Activated gamma-delta T cell treated with anti-CD3 and anti-CD28 coated beads, Interleukin-2, amount 50 U/mL, for 16 hours (primary cell): ENCODE measurements around the gene HLCS.
"Not testable (repeated sequence)": the region's sequence is repeated elsewhere in the genome, so short reads cannot be mapped to it uniquely, and the experiment has no call there.

Source experiments
- DNase-seq: peaks from one replicate; pipeline ENCODE4 v3.0.0-alpha.2; 2020; ENCODE audit warnings: low read depth

Gene HLCS

DNA sequence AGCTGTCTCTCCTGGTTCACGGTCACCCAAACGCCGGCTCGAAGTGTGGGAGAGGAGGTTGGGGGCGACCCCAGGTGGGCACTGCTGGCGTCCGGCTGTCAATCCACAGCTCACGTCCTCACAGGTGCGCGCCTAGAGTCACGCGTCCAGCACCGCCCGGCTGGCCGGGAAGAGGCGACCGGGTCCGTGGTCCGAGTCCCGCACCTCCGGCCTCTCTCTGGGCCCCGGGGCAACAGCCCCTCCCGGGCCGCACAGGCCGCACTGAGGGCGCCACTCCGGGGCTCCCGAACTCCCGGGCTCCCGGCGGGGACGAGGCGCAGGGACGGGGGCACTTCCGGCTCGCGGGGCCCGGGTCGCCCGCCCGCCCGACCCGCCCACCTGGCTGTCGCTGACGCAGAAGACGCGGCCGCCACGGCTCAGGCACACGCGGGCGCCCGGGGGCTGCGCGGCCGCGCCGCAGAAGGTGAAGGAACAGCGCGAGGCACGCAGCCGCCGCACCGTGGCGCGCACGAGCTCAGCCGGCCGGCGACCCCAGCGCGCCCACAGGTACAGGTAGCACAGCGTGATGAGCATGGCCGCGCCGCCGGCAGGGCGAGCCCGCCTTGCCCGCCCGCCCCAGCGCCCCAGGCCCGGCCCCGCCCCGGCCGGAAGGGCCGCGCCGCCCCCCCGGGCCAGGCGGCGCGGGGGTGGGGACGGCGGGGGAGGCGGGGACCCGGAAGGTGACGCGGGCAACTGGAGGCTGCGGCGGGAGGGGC, at the start of gene HLCS:
Gene HLCS (minus strand): TSS at position 604 of the 755 bp plus-strand sequence. CDS start 31 bp downstream, at position 573.
- DNase-seq = peak; percentile 51

DNA sequence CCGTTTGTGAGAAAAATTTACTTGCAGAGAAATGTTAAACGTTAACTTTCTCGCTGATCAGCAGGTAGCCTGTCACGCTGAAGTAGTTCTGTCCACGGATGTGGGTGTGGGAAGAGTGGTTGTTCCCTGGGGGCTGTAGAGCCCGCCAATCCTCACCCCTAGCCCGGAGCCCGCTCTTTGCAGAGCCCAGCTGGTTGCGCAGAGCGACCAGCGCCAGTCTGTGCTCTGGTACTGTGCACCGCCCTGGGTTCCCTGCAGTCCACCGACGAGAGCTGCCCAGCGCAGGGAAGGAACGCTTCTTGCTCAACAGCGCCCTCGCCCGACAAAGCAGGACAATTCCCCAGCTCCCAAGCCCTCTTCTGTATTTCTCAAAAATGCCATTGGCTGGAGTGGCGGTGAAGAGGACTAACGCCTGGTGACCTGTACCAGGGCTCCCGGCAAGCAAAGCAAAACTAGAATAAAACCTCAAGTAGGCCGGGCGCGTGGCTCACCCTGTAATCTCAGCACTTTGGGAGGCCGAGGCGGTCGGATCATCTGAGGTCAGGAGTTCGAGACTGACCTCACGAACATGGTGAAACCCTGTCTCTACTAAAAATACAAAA, 43.4 kb upstream of the HLCS start:
- peak; percentile 52 for DNase-seq

DNA sequence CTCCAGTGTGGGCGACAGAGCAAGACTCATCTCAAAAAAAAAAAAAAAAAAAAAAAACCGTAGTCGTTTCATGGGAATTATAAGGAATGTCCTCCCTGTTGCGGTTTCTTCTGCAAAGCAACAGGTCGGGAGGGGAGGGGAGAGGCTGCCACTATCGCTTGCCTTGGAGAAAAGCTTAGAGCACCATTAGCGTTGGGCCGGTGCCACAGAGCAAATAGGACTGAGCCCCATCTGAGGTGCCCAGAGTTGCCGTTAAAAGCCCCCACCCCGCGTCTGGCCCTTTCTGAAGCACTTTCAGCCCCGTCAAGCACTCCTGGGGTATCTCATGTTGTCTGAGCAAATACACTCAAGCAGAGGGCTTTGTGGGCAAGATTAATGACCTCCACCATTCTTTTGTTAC, 42.3 kb upstream of the HLCS start:
- DNase-seq = no peak

DNA sequence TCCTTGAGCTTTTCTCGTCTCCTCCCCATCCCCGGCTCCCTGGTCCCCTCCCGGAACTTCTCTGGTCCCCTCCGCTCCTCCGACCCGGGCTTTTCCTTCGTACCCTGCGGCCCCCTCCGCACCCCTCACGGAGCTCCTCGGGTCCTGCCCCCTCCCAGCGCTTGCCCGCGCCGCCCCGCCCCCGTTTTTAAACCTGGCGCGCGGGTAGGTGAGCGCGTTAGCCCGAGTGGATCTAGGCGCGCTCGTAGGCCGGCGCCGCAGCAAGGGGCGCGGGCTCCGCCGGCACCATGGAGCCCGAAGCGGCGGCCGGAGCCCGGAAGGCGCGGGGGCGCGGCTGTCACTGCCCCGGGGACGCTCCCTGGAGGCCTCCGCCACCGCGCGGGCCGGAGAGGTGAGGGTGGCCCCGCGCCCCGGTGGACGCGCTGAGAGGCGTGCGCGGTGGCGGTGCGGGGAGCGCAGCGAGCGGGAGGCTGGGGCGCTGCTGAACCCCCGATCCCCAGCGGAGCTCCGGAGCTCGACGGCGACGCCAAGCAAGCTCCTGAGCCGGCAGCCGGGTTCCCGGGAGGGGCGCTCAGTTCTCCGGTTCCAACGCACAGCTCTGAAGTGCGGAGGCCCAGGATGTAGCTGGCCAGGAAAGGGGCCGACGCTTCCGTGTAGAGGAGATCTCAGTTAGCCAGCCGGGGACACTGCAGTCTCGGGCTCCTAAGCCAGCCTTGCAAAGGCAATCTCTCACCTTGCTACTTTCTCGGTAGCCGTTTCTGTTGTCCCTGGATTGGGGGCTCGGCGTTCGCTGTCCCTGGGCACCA, 40.2 kb upstream of the HLCS start, which contains the start of gene RIPPLY3:
Gene RIPPLY3 (plus strand): TSS at position 217 of the 806 bp plus-strand sequence. CDS start 71 bp downstream, at position 288.
- no peak for DNase-seq

DNA sequence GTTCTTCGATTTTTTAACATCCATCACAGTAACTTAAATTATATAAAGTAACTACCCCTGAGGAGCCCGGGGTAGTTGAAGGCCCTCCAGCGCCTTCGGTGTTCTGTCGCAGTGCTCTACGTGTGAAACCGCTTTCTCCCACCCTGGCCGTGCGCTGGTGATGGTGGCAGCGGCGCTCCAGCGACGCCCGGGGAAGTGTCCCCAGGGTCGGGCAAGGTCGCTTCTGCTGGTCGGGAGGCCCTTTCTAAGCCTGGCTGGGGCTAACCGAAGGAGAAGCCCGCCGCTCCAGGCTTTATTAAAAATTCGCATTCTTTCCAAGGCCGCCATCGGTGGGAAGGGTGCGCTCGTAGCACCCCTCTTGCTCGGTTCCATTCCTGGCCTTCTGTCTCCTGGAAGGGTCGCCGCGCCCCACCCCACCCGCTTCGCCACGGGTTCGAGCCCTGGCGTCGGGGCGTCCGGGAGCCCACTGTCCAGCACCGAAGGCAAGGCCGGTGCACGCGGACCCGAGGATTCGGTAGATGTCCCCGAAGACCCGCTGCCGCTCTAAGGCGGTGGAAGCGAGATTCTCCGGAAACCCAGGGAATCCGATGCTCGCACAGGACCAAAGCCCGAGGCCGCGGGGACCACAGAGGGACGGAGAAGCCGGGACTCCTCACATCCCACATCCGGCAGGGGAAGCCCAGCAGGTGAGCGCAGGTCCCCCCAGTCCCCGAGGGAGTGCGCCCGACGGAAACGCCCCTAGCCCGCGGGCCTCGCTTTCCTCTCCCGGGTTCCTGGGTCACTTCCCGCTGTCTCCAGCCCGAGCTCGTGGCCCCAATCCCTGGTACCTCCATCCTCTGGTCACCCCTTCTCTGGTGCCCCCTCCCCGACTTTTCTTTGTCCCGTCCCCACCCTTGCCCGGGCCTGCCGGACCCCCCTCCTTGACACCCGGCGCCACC, 39.3 kb upstream of the HLCS start:
- no peak for DNase-seq

DNA sequence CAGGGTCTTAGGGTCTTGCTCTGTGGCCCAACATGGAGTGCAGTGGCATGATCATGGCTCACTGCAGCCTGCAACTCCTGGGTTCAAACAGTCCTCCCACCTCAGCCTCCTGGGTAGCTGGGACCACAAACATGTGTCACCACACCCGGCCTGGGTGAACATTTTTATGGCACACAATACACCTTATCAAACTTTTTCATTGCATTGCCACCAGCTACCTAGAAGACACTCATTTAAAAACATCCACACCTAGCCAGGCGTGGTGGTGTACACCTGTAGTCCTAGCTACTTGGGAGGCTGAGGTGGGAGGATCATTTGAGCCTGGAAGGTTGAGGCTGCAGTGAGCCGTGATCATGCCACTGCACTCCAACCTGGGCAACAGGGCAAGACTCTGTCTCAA, 37.4 kb upstream of the HLCS start:
- DNase-seq = not testable (repeated sequence)

DNA sequence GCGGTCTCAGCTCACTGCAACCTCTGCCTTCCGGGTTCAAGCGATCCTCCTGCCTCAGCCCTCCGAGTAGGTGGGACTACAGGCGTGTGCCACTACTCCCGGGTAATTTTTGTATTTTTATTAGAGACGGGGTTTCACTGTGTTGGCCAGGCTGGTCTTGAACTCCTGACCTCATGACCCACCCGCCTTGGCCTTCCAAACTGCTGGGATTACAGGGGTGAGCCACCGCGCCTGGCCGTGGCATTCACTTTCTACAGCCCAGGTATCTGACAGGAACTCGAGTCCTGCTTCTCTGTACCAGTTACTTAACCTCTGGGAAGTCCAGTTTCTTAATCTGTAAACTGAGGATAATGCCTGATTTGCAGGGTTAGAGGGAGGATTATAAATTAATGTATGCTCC, 36.4 kb upstream of the HLCS start:
- not testable (repeated sequence) for DNase-seq

DNA sequence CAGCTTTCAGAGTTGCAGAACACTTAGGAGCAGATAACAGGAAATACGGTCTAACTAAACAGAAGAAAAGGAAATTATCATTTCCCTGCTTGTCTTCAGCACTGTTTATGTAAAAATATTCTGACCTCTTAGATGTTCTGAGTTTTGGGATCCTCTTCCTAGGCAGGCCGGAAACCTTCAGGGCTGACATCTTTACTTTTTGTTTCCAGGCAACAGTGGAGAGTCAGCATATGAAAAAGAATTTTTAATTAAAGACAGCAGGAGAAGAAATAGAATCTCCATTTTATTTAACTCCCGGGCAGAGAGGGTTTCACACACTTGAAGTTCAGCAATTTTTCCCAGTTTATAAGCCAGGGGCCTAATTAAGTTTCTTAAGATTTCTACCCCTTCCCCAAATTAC, 35.0 kb upstream of the HLCS start:
- no peak for DNase-seq

DNA sequence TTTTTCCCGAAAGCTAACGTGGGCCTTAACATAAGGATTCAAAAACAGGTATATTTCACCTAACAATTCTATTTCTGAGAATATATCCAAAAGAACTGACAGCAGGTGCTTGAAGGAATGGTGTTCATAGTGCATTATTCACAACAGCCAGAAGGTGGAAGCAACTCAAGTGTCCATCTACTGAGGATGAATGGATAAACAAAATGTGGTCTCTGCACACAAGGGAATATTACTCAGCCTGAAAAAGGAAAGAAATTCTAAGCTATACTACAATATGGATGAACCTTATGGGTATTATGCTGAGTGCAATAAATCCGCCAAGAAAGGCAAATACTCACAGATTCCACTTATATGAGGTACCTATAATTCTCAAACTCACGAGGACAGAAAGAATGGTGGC, 33.9 kb upstream of the HLCS start:
- no peak for DNase-seq

DNA sequence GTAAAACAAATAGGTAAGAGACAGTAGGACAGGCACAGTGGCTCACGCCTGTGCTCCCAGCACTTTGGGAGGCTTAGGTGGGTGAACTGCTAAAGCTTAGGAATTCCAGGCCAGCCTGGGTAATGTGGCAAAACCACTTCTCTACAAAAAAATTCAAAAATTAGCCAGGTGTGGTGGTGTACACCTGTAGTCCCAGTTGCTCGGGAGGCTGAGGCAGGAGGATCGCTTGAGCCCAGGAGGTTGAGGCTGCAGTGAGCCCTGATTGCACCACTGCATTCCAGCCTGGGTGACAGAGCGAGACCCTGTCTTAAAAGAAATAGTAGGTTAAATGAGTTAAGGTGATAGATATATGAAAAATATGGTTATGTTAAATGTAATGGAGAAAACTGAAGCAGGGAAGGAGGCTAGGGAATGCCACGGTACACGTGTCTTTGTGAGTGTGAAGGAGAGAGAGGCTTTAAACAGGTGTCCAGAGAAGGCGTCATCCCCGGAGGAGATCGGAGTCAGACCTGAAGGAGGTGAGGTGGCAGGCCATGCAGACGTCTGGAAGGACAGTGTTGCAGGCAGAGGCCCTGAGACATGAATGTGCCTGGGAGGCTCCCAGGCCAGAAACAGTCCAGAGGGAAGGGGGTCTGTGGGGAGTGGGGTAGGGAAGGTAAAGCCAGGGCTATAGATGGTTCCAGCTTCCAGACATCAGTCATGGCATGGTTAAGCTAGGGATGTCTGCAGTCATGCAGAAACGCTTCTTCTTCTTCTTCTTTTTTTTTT, 32.8 kb upstream of the HLCS start:
- no peak for DNase-seq

DNA sequence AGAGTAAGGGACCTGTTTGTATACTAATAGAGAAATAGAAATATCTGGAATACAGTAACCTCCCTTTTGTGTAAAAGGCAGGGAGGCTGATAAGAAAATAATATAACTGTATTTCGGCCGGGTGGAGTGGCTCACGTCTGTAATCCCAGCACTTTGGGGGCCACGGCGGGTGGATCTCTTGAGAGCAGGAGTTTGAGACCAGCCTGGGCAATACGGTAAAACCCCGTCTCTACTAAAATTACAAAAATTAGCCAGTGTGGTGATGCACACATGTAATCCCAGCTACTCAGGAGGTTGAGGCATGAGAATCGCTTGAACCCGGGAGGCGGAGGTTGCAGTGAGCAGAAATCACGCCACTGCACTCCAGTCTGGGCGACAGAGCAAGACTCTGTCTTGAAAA, 28.8 kb upstream of the HLCS start:
- not testable (repeated sequence) for DNase-seq

DNA sequence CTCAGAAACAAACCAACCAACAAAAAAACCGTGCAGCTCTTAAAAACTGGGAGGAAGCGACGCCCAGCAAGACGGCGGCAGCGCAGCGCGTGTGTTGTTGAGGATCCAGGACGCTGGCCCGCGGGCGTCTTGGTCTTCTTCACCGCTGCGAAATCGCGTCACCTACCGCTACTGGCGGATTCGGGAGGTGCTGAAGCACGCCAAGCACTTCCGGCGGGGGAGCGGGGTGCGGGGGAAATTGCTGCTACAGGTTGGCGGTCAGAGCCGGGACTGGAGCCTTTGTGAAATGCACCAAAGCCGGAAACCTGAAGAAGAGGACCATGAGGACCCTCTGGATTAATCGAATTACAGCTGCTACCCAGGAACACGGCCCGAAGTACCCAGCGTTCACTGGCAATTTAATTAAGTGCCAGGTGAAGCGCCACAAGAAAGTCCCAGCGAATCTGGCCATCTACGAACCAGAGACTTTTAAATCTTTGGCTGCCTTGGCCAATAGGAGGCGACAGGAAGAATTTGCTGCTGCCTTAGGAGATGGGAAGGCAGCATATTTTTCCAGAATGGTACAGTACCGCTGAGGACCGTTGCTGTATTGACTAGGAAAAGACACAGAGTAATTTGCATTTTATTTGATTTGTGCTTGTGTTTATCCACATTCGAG, 28.2 kb upstream of the HLCS start:
- DNase-seq = no peak

DNA sequence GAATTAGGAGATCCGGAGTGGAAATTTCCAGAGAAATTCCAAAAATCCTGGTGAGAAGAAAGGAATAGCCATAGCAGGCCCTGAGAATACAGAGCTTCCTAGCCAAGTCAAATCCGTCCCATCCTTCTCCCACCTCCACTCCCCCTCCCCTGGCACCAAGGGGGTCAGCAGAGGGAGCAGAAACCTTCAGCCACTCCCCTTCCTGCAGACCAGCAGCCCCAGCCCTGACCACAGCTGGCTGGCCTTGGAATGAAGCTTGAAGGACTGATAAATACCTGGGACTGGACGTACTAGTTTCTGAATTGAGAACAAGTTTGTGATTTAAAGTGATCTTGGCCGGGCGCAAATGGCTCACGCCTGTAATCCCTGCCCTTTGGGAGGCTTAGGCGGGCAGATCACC, 26.2 kb upstream of the HLCS start:
- DNase-seq = no peak

DNA sequence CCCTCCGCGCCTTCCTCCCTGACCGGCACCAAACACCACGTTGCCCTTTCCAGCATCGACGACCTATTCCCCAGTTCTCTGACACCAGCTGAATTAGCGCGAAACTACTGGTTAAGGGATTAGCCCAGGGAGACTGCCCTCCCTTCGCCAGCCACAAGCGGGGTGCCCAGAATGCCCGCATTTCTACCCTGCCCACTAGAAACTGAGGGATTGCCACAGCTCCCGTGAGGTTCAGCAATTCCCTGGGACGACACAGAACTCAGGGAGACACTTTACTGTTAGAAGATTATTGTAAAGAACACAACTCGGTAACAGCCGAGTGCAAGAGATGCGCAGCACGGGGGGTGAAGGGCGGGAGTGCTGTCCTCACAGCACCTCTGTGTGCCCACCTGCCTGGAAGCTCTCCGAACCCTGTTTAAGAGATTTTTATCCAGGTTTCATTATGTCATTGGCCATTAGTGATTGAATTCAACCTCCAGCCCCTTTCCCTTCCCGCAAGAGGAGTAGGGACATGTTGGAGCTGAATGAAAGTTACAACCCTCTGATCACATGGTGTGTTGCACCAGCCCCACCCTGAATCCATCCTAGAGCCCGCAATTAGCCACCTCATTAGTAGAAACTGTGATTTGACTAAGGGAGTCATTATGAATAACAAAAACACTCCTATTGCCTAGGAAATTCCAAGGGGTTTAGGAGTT, 24.2 kb upstream of the HLCS start:
- DNase-seq = no peak

DNA sequence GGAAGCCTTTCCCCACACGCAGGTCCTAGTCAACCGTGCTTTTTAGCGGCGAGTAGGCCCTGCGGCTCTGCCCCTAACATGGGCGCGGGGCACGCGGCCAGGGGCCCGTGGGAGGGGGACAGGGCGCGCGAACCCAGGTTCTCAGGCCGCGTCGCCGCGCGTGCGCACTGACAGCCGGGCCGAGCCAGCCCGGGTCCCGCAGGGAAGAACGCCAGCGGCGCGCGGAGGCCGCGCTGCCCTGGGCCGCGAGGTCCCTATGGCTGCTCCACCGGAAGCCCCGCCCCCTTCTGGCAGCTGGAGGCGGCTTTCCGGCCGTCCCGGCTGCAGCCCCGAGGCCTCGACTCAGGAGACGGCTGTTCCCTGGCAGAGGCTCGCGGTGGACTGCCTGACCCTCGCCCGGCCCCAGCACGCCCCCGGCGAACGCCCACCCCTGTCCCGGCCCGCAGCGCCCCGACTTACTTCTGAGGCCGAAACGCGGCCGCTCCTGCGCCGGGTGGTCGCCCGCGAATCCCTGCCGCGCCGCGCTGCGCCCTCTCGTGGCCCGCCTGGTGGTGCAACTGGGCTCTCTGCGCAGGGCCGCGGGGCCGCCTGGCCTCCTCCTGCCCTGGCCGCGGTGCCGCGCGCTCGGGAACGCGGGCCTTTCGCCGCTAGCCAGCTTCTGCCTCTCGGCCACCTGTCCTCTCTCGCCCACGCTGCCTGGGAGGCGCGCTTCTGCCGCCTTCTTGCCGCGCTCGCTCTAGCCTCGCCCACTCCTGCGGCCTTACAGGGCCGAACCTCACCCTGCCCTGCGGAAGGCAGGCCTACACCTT, 23.4 kb upstream of the HLCS start:
- peak; percentile 78 for DNase-seq

DNA sequence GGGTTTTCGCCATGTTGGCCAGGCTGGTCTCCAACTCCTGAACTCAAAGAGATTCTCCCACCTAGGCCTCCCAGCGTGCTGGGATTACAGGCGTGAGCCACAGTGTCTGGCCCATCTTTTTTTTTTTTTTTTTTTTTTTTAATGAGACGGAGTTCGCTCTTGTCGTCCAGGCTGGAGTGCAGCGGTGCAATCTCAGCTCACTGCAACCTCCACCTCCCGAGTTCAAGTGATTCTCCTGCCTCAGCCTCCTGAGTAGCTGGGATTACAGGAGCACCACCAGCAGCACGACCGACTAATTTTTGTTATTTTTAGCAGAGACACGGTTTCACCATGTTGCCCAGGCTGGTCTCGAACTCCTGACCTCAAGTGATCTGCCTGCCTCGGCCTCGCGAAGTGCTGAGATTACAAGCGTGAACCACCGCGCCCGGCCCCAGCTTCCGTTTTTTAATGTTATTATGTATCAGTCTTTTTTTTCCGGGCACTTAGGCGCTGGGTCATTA, 22.8 kb upstream of the HLCS start:
- not testable (repeated sequence) for DNase-seq

DNA sequence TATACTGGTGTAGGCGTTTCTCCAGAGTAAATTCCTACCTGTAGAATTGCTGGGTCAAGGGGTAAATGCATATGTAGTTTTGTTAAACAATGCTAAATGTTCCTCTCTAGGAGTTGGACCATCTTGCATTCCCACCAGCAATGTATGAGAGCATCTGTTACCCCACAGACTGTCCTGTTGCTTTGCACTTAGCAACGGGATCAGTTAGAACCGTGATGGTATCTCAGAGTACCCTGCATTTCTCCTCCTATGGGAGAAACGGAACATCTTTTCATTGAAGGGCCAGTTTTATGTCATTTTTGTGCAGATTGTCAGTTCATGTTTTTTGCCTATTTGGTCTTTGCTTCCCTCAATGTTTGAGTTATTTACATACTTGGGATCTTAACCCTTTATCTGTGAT, 22.1 kb upstream of the HLCS start:
- no peak for DNase-seq

DNA sequence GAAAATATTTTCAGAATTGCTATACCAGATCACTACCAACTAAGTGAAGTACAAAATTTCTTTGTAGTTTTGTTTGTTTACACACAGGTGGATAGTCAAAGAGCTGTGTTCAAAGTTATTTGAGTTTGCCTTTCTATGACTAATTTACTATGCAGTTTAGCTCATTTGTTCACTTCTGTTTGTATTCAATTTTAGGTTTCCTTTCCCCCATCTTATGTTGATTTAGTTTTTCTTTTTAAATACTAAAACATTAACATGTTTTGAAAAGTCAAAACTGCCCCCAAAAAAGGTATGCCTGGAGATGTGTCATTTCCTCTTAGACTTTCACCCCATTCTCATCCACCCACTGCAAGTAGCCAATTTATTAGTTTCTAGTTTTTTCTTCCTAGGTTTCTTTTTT, 21.4 kb upstream of the HLCS start:
- no peak for DNase-seq
